Measurements from ENCODE around the gene DUSP11. TPM values are rescaled to one million over a fixed set of nuclear protein-coding genes. Genes with fewer than 3 reads are reported as not detected.
A peak's percentile ranks its signal among the peaks of the same experiment; 100 is the strongest.

Gene DUSP11
- total and polyA plus RNA-seq, 2 of the 13 experiments (the other 11 are each of a cell fraction or from before 2014, with no cell fraction given) = 30.5 to 36.2 TPM

DNA sequence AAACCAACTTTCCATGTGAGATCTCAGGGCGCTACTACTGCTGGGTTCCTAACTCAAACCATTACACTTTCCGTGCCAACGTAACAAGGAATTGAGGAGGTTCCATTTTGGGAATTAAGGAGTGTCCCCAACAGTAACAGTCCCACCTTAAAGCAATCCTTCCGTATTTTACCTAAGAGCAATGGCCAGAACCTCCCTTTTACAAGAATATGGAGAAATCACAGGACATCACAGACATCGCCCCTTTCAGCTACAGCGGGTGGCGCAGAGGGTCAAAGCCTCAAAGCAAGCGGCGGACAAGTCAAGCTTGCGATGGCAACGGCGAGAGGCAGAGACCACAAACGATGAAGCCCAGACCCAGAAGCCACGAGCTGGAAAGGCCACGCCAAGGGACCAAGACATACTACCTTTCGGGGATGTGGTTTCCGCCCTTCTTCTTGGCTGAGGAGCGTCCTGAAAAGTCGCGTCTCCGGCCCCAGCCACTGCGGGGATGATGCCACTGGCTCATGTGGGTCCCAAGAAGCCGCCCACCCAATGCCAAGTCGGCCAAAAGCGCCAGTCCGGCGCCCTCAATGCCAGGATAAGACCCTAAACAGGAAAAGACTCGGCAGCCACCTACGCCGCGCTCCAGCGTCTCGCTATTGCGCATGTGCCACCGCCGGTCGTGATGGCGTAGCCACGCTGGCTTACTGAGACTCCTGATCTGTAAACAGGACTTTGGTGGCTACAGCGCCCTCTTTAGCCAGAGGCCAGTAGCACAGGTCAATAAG lies at the start of gene DUSP11 (continued):
- peak; percentile 96 for TF ChIP-seq REPIN1 (CRISPR knock-in tag; IDR thresholded peaks at IDR 0.05; ENCODE audit: borderline replicate concordance, low read depth)
- peak; percentile 82 for TF ChIP-seq ZFY (CRISPR knock-in tag; IDR thresholded peaks at IDR 0.05)
- TF ChIP-seq ZSCAN25 (CRISPR knock-in tag; IDR thresholded peaks at IDR 0.05) = no peak
- no peak for TF ChIP-seq KDM3A (CRISPR knock-in tag; IDR thresholded peaks at IDR 0.05; ENCODE audit: low read depth)
- no peak for TF ChIP-seq NFE2L2 (IDR thresholded peaks at IDR 0.05; ENCODE audit: low read length)
- peak; percentile 93; the same call in 1 of the 2 replicates for TF ChIP-seq ZNF83 (CRISPR knock-in tag; IDR thresholded peaks at IDR 0.05; ENCODE audit: borderline replicate concordance)
- peak; percentile 68; the same call in 1 of the 2 replicates for TF ChIP-seq GFI1 (CRISPR knock-in tag; IDR thresholded peaks at IDR 0.05; ENCODE audit: borderline replicate concordance)
- no peak for TF ChIP-seq CSRNP2 (CRISPR knock-in tag; conservative IDR thresholded peaks at IDR 0.05; ENCODE audit: low read depth)
- TF ChIP-seq ATF4 (CRISPR knock-in tag; IDR thresholded peaks at IDR 0.05) = no peak
- TF ChIP-seq SPEN (CRISPR knock-in tag; IDR thresholded peaks at IDR 0.05; ENCODE audit: low read depth) = peak; percentile 65; the same call in 1 of the 2 replicates
- TF ChIP-seq ZNF713 (CRISPR knock-in tag; IDR thresholded peaks at IDR 0.05) = no peak
- peak; percentile 82 for TF ChIP-seq THAP11 (CRISPR knock-in tag; IDR thresholded peaks at IDR 0.05)
- TF ChIP-seq, protein P1, sequence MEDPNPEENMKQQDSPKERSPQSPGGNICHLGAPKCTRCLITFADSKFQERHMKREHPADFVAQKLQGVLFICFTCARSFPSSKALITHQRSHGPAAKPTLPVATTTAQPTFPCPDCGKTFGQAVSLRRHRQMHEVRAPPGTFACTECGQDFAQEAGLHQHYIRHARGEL (CRISPR knock-in tag; IDR thresholded peaks at IDR 0.05) = no peak
- TF ChIP-seq ARID5B (CRISPR knock-in tag; IDR thresholded peaks at IDR 0.05) = peak; percentile 65
- no peak for TF ChIP-seq SUZ12 (IDR thresholded peaks at IDR 0.05; ENCODE audit: low read depth, low read length)
- no peak for TF ChIP-seq ZBTB1 (CRISPR knock-in tag; IDR thresholded peaks at IDR 0.05; ENCODE audit: borderline replicate concordance)
- TF ChIP-seq DNMT3B (CRISPR knock-in tag; conservative IDR thresholded peaks at IDR 0.05) = no peak
- no peak for TF ChIP-seq ZNF484 (CRISPR knock-in tag; IDR thresholded peaks at IDR 0.05; ENCODE audit: borderline replicate concordance, low read depth)
- TF ChIP-seq ZNF556 (CRISPR knock-in tag; IDR thresholded peaks at IDR 0.05; ENCODE audit: borderline replicate concordance) = peak; percentile 56; the same call in 1 of the 2 replicates
